Subcutaneous adipose tissue (tissue), 4 donors: ENCODE data around the gene FUT3. TPM values are rescaled to one million over a fixed set of nuclear protein-coding genes. Genes with fewer than 3 reads are reported as not detected.

Source experiments
- CTCF ChIP-seq: fragments of 450-650 bp; IDR thresholded peaks from one replicate; pipeline ENCODE4 v1.5.1; 2016; ENCODE audit warnings: low read depth, mild to moderate bottlenecking, control low read depth, antibody characterized with exemption, moderate library complexity
- total RNA-seq, 4 donors: library from RNA; depleted of rRNA; stranded (reverse); fragments of >200 nt; gene quantifications; one replicate each; pipeline ENCODE4 v1.1.0, GENCODE V29; 2016

Gene FUT3
- not detected for total RNA-seq

- TF ChIP-seq CTCF, result no peak
Observed at GRCh38 chr19:5851302-5851701, at the start of gene FUT3. FUT3 (minus strand) TSS chr19:5851449.

GRCh38 chr19:5900976-5901375 lies 49.7 kb upstream of the FUT3 start:
- no peak for TF ChIP-seq CTCF

GRCh38 chr19:5899728-5900526 lies 48.7 kb upstream of the FUT3 start:
- TF ChIP-seq CTCF, result no peak

- no peak for TF ChIP-seq CTCF
Observed at GRCh38 chr19:5897189-5897969, 46.1 kb upstream of the FUT3 start.

- no peak for TF ChIP-seq CTCF
Observed at GRCh38 chr19:5896365-5897076, 45.3 kb upstream of the FUT3 start.

GRCh38 chr19:5895890-5896289 lies 44.6 kb upstream of the FUT3 start:
- no peak for TF ChIP-seq CTCF

- TF ChIP-seq CTCF, result no peak
Observed at GRCh38 chr19:5895409-5895808, 44.2 kb upstream of the FUT3 start.
